A172 (cell line): ENCODE results near the gene DYSF. TPM values are rescaled to one million over a fixed set of nuclear protein-coding genes. Genes with fewer than 3 reads are reported as not detected.
A peak's percentile ranks its signal among the peaks of the same experiment; 100 is the strongest.
"Not testable (repeated sequence)": the region's sequence is repeated elsewhere in the genome, so short reads cannot be mapped to it uniquely, and the experiment has no call there.

Experiments
- DNase-seq: peaks from one replicate; pipeline ENCODE4 v3.0.0-alpha.2; 2015; ENCODE audit warnings: low spot score
- total RNA-seq: library from RNA; depleted of rRNA; stranded (reverse); fragments of >200 nt; shearing (Covaris generic); gene quantifications from 2 replicates; pipeline ENCODE4 v1.2.3, GENCODE V29; 2014

Gene DYSF
- total RNA-seq, 1 experiment from 2014 or later, result 13.6 TPM

- peak; percentile 41 for DNase-seq
Measured at GRCh38 chr2:71472019-71472418, 18.7 kb downstream of the DYSF start.

- DNase-seq, result no peak
Measured at GRCh38 chr2:71473346-71474031, 20.1 kb downstream of the DYSF start.

GRCh38 chr2:71474116-71474743 lies 20.9 kb downstream of the DYSF start:
- DNase-seq, result no peak

- DNase-seq, result no peak
Measured at GRCh38 chr2:71474744-71475397, 21.5 kb downstream of the DYSF start.

- no peak for DNase-seq
Measured at GRCh38 chr2:71476495-71476894, 23.1 kb downstream of the DYSF start.

- DNase-seq, result no peak
Measured at GRCh38 chr2:71477231-71477691, 23.9 kb downstream of the DYSF start.

- no peak for DNase-seq
Measured at GRCh38 chr2:71478806-71479205, 25.4 kb downstream of the DYSF start.

- DNase-seq, result no peak
Measured at GRCh38 chr2:71479261-71479660, 25.9 kb downstream of the DYSF start.

GRCh38 chr2:71481111-71481510 lies 27.8 kb downstream of the DYSF start:
- DNase-seq, result no peak

- no peak for DNase-seq
Measured at GRCh38 chr2:71482055-71482454, 28.7 kb downstream of the DYSF start.

- no peak for DNase-seq
Measured at GRCh38 chr2:71483246-71483645, 29.9 kb downstream of the DYSF start.

- DNase-seq, result no peak
Measured at GRCh38 chr2:71484354-71484753, 31.0 kb downstream of the DYSF start.

- no peak for DNase-seq
Measured at GRCh38 chr2:71486881-71487640, 33.7 kb downstream of the DYSF start.

GRCh38 chr2:71491551-71491950 lies 38.2 kb downstream of the DYSF start:
- DNase-seq, result not testable (repeated sequence)

- DNase-seq, result no peak
Measured at GRCh38 chr2:71492112-71492511, 38.8 kb downstream of the DYSF start.

GRCh38 chr2:71494091-71494490 lies 40.7 kb downstream of the DYSF start:
- DNase-seq, result no peak

GRCh38 chr2:71494523-71495155 lies 41.3 kb downstream of the DYSF start:
- no peak for DNase-seq

GRCh38 chr2:71496156-71496770 lies 42.9 kb downstream of the DYSF start:
- no peak for DNase-seq

GRCh38 chr2:71498261-71498701 lies 44.9 kb downstream of the DYSF start:
- DNase-seq, result peak; percentile 100

- DNase-seq, result peak; percentile 55
Measured at GRCh38 chr2:71499691-71500090, 46.3 kb downstream of the DYSF start.

- peak; percentile 54 for DNase-seq
Measured at GRCh38 chr2:71500426-71501079, 47.2 kb downstream of the DYSF start.
